Measurements from ENCODE around the gene KCNJ5. TPM values are rescaled to one million over a fixed set of nuclear protein-coding genes. Genes with fewer than 3 reads are reported as not detected.

The KCNJ5 gene
- polyA plus RNA-seq, 1 donor, result 0.81 TPM

DNA sequence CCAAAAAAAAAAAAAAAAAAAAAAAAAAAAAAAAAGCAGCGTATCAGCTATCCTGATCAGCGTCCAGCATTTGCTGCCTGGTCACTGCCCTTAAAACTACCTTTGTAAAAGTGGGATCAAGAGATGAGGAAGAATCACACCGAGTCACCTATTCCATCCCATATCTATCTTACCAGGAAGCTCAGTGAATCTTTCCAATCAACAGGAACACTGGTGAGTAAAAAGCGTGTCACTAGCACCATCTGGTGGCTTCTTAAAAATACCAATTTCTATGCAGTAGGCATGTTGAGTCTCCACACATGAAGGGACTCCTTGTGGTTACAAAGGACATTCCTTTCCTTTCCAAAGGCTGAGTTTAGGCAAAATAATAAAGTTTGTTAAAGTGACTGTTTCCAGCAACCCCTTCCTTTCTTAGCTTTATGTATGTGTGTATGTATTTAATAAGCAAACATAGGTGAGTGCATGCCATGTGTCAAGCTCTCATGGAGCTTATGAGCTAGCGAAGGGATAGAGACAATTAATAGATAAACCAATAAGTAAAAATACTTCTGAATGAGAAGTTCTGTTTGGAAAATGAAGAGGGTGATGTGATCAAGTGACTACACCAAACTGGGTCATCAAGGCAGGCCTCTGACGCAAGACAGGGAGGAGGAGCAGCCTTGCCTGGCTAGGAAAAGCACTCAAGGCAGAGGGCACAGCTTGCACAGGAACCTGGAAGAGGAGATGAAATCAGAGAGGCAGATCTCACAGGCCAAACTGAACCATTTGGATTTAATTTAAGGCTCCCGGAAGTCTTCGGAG, 65.4 kb downstream of the KCNJ5 start:
- peak; percentile 60 for DNase-seq (ENCODE audit: low read depth)

GRCh38 chr11:128957202-128957482, 66.0 kb downstream of the KCNJ5 start:
- no peak for DNase-seq (ENCODE audit: low read depth)

GRCh38 chr11:128961645-128962044, 70.5 kb downstream of the KCNJ5 start:
- no peak for DNase-seq (ENCODE audit: low read depth)

GRCh38 chr11:128962896-128963295, 71.7 kb downstream of the KCNJ5 start:
- DNase-seq (ENCODE audit: low read depth), result no peak

- no peak for DNase-seq (ENCODE audit: low read depth)
These were observed 72.7 kb downstream of the KCNJ5 start for GRCh38 chr11:128963744-128964325.

- no peak for DNase-seq (ENCODE audit: low read depth)
These were observed 73.3 kb downstream of the KCNJ5 start for GRCh38 chr11:128964463-128964930.

GRCh38 chr11:128965485-128965884, 74.3 kb downstream of the KCNJ5 start:
- no peak for DNase-seq (ENCODE audit: low read depth)

GRCh38 chr11:128967578-128967977, 76.4 kb downstream of the KCNJ5 start:
- DNase-seq (ENCODE audit: low read depth), result no peak

DNA sequence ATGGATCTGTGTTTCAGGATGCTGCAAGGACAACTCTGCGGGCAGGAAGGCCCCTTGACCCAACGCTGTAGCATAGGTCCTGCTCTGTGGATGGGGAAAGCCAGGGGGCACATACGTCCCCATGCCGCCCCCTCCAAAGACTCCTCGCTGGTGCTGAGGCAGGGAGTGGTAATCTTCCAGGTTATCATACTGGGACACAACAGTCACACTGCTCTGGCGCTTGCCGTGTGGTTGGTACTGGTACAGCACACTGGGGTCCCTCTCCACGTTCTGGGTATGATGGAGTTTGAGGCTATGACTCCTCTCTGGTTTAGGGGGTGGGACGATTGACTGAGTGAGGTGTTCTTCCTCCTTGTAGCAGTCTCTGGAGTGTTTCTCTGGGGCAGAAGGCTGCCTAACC, 77.8 kb downstream of the KCNJ5 start:
- no peak for DNase-seq (ENCODE audit: low read depth)

Other genes starting within 250 kb of the KCNJ5 start
- gene FLI1, start 197.3 kb upstream of the KCNJ5 start, polyA plus RNA-seq (ENCODE audit: insufficient read length), result 13.9 TPM
- 0.30 TPM for gene KCNJ1, start 24.1 kb upstream of the KCNJ5 start, polyA plus RNA-seq (ENCODE audit: insufficient read length)
- gene TP53AIP1, start 51.5 kb downstream of the KCNJ5 start, polyA plus RNA-seq (ENCODE audit: insufficient read length), result 0.10 TPM